Cortex of kidney (tissue), 1 donor: Measurements from ENCODE around the gene PTPN2.
"Not testable (repeated sequence)": the region's sequence is repeated elsewhere in the genome, so short reads cannot be mapped to it uniquely, and the experiment has no call there.

ENCODE experiments used
- DNase-seq: peaks from one replicate; lab custom pipeline; 2025; lab: John Stamatoyannopoulos, UW

PTPN2 gene

DNA sequence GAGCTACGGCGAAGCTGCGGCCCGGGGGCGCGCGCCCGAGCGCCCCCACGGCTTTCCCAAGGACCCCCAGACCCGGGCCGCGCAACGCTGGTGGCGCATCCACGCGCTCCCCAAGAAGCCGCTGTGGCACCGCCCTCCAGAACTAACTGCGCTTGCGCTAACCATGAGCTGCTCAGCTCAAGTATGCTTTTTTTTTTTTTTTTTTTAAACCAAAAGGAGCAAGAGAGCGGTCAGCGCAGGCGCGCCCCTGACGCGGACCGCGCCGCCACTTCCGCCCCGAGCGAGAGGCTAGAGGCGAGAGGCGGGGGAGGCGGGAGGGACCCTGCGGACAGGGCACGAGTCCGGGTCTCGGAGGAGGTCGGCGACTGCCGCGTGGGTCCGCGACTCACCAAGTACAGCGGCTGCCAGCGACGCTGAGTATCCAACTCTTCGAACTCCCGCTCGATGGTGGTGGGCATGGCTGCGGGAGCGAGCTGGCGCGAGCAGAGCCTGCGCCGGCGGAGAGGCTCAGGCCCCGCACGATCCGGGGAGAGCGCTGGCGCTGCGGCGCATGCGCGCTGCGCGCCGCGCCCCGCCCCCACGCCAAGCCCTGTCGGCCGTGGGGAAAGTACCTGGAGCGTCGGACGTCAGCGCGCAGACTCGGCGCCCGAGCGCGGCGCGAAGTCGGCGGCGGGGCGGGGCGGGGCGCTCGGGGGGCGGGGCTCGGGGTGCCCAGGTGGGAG, at the start of gene PTPN2:
Gene PTPN2 (minus strand): TSS at position 554 of the 722 bp plus-strand sequence. CDS start 96 bp downstream, at position 458.
- DNase-seq = peak; percentile 73

DNA sequence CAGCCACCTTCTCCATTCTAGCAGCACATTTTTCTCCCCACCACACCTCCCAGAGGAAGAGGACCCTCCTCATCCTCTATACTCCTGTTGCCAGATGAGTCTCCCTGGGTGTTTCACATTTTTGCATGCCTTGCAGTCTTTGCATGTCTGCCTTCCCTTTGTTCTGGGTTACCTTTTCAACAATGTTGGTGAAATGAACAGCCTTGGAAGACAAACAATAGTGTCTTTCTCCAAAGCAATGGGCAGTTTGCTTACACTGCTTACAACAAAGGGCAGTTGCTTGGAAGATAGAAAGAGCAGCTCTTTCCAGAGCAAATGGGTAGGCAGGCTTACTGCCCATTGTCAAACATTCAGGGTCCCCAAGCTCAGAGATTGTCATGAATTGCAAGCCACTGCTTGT, 49.3 kb upstream of the PTPN2 start:
- no peak for DNase-seq

DNA sequence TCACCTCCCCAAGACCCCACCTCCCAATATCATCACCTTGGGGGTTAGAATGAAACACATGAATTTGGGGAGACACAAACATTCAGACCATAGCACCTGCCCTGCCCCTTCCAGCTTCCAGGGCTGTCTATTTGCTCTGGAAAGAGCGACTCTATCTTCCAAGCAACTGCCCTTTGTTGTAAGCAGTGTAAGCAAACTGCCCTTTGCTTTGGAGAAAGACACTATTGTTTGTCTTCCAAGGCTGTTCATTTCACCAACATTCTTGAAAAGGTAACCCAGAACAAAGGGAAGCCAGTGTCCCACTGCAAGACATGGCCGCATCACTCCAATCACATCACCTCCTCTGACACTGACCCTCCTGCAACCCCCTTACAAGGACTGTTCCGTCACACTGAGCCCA, 46.9 kb upstream of the PTPN2 start:
- DNase-seq = no peak

DNA sequence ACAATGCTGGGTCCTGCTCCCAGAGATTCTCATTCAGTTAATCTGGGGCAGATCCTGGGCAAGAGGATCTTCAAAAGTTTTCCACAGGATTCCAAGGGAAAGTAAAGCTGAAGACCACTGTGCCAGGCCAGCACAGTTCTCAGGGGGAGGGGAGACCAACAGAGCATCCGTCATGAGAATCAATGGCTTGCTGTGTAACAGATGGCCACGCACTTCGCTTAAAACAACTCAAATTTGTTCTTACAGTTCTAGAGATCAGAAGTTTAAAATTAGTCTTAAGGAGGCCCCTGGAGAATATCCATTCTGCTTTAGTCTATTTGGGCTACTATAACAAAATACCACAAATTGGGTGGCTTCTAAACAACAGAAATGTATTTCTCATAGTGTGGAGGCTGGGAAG, 46.3 kb upstream of the PTPN2 start:
- DNase-seq = no peak

DNA sequence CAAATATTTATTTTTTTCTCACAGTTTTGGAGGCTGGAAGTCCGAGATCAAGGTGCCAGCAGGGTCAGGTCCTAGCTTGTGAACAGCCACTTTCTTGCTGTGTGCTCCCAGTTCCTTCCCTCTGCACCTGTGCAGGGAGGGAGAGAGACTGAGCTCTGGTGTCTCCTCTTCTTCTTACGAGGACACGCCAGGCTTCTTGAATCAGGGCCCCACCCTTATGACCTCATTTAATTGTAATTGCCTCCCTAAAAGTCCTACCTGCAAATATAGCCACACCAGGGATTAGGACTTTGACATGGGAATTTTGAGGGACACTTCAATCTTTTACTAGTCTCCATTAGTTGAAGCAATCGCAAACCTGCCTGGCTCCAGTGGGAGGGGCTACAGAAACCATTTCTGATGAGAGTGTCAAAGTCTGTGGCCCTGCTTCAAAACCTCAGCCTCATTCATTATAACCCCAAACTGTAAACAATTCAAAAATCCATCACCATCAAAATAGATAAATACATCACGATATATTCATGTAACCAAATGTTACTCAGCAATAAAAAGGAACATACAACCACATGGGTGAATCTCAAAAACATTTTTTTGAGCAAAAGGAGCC, 45.5 kb upstream of the PTPN2 start:
- no peak for DNase-seq

DNA sequence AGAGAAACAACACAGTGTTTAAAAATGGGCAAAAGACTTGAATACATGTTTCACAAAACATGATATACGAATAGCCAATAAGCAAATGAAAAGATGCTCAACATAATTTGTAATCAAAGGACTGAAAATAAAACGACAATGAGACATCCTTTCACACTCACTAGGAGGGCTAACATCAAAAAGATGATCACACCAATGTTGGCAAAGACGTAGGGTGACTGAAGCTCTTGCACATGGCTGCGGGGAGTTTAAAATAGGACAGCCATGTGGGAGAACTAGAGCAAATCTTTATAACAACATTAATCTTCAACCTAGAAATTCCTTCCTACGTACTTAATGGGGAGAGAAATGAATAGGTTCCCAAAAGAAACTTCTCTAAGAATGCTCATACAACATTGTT, 44.6 kb upstream of the PTPN2 start:
- DNase-seq = no peak

DNA sequence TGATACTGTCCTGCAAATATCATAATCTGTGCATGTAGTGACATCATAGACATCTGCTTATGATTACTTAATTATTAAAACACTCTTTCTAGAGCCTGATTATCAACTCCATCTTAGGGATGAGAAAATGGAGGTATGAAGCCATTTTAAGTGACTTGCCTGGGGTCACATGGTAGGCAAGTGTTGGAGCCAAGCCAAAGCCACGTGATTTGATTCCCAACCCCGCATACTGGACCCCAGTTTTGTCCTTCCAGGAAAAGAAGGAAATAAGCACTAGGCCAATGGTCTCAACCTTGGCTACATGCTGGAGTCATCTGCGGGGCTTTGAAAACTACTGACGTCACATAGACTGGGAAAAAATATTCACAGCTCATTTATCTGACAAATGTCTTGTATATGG, 44.2 kb upstream of the PTPN2 start:
- DNase-seq = no peak

DNA sequence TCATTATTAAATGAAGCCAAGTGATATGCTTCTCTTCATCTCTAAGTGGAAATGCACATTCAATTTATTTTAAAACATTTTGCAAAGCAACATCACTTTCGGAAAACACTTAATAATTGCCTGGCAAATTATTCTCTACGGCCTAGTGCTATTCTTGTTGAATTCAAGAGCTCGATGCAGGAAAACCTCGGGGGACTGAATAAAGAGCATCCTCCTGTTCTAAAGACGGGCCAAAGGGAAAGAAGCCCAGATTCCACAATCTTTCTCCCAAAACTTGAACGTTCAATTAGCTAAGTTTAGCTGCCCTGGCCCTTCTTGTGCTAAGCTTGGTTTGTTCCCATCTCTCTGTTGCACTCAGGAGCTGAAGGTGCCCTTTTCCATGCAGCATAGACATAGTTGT, 40.6 kb upstream of the PTPN2 start:
- DNase-seq = no peak

DNA sequence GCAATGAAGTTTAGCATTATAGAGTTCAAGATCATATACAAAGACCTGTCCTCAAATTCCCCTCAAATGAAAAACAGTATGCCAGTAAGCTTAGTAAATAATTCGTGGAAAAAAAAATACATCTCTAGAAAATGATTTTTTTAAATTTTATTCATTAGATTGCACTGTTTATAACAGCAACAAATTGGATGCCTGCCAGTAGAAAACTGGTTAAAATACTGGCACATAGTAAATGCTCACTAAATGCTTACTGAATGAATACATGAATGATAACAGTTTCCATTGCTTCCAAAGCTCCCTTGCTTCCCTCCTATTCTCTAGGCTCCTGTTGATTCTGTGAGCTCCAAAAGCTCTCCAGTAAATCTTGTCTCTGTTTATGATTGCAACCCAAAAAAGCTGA, 38.2 kb upstream of the PTPN2 start:
- no peak for DNase-seq

DNA sequence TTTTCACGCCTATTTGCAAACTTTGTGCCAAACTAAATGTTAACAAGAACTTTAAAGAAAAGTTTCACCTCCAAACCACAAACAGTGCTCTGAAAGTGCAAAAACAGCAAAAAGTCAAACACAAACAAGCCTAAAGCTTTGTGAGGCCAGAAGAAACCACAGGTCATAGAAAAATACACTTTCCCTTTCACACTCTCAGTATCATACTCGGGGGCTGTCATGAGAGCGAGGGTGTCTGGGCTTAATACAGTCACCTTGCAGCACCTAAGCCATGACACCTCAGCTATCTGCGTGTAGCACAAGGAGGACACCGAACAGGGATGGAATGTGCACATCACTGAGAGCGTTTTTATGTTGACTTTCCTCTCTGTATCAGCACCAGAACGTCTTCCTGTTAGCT, 37.1 kb upstream of the PTPN2 start:
- no peak for DNase-seq

DNA sequence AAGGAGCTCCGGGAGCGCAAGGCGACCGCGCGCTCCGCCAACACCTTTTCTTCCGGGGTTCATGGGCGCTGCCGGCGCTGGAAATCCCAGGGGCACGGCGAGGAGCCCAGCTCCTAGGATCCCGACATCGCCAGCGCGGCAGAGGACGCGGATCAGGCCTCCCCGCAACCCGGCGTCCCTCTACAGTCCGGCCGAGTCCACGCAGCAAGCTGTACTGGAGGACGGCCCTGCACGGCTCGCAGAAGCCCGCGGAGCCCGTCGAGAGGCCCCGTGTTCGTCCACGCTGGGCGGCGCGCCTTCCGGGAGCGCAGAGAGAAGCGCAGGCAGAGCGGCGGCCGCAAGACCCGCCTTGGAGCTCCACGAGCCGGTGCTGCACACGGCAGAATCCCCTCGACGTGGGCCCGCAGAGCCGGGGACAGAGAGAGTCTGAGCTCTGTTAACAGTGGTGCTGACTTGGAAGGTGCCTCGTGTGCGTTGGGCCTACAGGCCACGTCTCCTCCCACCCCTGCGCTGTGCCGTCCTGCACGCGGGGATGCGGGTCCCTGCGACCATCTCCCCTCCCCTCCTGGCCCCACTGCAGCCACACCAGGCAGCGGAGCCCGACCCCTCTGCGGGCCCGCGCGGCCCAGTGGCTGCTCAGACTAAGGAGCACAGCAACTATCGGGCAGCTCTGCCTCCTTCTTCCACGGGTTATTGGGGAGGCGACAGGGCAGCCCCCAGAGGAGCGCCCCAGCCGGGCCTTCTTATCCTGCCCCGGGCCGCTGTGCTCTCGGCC, 28.1 kb upstream of the PTPN2 start:
- no peak for DNase-seq

DNA sequence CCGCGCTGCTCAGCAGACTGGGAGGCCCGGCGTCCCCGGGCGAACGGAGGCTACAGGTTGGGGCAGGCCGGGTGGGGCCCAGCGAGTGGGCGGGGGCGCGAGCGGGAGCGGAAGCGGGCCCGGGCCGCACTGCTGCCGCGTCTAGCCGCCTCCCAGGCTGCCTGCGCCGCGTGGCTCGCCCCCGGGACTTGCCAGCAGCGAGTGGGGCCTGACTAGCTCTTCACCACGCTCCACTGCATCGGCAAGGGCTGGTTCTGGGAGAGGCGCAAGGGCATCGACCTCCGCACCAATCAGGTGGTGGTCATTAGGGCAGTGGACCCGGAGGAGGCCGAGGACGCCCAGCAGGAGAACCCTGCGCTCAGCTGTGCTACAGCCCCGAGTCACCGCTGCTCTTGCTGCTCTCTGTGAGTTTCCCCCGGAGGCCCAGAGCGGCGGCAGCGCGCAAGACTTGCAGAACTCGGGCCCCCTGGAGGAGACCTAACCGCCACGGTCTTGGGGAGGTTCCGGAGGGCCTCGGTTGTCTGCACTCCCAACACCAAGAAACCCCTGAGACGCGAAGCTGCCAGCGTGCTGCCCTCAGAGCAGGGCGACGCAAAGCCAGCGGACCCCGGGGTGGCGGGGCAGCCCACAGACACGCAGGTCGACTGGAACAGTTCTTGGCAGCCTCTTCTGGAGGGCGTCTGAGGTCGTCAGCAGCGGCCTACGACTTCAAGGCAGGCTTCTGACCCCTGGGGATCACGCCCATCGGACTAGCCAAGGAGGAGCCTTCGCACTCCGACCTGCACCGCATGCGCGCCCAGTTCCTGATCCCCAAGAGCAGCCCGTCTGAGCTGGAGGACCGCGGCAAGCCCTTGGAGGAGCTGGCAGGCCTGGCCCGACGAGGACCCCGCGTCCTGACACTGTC, 27.2 kb upstream of the PTPN2 start:
- DNase-seq = no peak

DNA sequence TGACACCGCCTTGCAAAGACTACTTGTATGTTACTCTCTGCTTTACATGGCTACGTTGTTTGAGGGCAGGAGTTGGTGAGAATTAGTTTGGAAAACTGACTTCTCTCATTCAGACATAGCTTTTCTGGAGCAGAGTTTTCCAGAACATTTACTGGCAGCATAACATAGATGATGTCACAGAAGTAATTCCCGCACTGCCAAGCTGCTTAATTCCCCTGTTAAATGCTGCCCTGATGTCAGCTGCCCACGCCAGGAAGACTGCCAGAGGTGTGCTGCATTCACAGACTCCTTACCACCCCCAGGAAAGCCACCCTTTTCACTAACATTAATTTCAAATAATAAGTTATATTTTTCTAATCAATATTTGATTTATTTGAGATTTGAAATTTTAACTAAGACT, 24.7 kb upstream of the PTPN2 start:
- no peak for DNase-seq

DNA sequence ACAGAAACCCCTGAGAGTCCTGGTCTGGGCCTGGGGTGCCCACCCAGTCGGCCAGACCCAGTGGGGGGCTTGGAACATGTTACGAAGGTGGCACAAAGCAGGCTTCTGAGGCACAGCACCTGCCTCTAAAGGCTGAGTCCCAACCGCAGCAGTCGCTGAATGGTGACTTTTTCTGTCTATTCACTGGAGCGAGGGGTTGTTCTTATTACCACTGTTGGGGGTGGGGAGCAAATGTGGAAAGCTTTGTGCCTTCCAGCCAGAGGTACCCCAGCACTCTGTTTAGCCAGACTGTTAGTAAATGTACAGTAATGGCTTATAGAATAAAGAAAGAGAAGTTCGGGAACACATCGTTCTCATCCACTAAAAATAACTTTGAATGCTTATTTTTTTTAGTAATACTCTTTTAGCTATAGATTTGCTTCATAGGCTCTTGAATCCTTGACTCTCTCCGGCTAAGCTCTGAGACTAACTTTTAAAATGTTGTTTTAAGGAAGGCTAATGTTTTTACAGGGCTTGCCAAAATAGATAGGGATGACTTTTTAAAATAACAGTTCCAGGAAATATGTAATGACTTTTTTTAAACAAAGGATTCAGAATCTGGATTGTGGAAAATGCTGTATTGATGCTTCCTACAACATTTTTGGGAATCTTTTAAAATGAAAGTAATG, 23.4 kb upstream of the PTPN2 start:
- no peak for DNase-seq

DNA sequence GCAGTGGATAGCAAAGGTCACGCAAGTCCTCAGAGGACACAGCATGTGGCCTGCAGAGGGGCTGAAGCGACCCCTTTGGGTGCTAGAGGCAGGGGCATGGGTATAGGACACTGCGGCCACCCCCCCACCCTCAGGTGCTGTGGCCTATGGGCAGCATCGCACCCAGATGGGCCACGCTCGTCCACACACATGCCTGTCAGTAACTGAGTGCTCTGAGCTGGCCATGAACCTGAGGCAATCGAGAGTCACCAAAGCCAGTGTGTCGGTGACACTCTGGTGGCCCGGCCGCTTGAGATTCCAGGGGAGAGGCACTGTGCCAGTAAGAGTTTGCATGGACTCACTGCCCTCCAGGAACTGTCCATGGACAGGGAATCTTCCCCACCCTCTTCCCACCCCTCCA, 22.7 kb upstream of the PTPN2 start:
- no peak for DNase-seq

DNA sequence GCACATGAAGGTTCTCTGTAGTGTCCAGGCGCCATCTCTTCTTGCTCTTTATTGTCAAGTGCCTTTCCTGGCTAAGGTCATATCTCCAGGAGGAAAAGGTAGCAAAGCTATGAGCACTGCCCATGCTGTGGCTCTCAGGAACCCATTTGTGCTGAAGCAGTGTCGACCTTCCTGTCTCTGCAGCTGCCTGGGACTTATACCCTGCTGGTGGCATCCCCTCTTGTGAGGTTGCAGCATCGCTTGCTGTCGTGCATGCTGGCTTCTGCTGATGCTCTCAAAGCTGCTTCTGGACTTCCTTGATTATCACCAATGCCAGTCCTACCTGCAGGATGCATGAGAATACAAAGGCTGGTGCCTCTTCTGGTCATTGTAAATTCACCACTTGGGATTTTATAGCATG, 22.1 kb upstream of the PTPN2 start:
- no peak for DNase-seq

DNA sequence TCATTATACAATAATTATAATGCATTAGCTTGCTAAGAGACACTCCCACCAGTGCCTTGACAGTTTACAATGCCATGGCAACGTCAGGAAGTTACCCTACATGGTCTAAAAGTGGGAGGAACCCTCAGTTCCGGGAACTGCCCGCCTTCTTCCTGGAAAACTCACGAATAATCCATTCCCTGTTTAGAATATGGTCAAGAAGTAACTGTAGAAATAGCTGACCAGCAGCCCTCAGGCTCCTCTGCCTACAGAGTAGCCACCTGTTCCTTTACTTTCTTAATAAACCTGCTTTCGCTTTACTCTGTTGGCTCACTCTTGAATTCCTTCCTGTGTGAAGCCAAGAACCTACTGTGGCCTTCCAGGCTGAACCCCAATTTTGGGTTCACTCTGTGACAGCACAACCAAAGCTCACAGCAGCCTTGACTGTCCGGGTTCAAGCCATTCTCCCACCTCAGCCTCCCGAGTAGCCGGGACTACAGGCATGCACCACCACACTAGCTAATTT, 20.0 kb upstream of the PTPN2 start:
- no peak for DNase-seq

DNA sequence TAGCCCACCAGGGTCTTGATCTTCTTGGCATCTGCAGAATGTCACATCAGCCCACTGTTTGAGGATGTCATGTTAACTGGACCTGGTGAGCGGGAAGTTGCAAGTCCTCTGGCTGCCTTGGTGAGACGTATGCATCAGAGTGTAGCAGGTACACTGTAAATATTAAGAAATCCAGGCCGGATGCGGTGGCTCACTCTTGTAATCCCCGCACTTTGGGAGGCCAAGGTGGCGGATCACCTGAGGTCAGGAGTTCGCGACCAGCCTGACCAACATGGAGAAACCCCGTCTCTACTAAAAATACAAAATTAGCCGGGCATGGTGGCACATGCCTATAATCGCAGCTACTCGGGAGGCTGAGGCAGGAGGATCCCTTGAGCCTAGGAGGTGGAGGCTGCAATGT, 17.2 kb upstream of the PTPN2 start:
- DNase-seq = not testable (repeated sequence)

DNA sequence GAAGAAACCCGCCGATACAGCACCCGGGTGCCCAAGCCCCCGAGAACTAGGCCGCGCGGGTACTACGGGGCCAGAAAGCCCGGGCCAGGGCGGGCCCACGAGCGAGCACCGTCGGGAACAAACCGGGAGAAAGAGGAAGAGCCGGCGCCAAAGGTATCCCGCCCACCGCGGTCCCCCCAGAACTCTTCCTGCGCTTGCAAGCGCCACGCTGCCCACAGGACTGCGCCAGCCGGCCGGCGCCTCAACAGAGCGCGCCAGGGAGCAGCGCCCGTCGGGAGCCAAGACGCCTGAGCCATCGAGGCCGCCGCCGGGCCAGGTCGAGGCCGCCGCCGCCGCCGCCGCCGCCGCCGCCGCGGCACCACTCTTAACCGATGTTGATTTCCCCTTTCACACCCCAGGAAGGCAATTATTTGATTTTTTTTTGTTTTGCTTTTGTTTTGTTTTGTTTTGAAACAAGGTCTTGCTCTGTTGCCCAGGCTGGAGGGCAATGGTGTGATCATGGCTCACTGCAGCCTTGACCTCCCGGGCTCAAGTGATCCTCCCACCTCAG, 12.8 kb upstream of the PTPN2 start:
- DNase-seq = not testable (repeated sequence)

DNA sequence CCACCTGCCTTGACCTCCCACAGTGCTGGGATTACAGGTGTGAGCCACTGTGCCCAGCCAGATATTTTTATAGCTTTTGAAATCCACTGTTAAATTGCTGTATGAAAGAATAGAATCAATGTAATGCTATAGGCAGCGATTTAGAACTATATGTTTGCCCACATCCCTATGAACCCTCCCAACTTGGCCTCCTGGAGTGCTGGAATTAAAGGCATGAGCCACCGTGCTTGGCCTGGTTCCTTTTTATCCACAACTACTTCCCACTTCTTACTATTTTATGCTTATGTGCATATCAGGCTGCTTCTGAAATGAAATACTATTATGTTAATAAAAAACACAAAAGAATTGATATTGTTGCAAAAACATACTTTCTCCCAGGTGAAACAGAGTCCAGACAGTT, 11.6 kb upstream of the PTPN2 start:
- no peak for DNase-seq

DNA sequence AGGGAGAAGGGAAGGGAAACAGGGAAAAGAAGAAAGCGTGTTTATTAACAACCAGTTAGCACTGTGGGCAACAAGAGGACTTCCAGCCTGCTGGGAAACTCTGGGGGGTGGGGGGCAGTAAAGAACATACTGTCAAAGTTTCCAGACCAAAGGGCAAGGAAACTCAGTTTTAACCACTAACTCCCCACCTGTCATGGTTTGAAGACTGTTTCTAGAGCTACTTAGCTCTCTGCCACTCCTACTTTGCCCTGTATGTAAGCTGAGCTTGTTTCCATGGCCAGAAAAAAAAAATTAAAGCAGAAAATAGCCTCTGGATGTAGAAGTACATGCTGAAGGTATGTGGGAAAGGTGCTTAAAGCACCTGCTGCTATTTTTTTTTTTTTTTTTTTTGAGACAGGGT, 11.0 kb upstream of the PTPN2 start:
- DNase-seq = no peak
